ELF-1 (cell line): Measurements from ENCODE around the gene TJP3.
"Not testable (repeated sequence)": the region's sequence is repeated elsewhere in the genome, so short reads cannot be mapped to it uniquely, and the experiment has no call there.

Experiments used
- DNase-seq: peaks from one replicate; pipeline ENCODE4 v3.0.0-alpha.2; 2016; ENCODE audit warnings: low read depth, low spot score

Gene TJP3, protein sequence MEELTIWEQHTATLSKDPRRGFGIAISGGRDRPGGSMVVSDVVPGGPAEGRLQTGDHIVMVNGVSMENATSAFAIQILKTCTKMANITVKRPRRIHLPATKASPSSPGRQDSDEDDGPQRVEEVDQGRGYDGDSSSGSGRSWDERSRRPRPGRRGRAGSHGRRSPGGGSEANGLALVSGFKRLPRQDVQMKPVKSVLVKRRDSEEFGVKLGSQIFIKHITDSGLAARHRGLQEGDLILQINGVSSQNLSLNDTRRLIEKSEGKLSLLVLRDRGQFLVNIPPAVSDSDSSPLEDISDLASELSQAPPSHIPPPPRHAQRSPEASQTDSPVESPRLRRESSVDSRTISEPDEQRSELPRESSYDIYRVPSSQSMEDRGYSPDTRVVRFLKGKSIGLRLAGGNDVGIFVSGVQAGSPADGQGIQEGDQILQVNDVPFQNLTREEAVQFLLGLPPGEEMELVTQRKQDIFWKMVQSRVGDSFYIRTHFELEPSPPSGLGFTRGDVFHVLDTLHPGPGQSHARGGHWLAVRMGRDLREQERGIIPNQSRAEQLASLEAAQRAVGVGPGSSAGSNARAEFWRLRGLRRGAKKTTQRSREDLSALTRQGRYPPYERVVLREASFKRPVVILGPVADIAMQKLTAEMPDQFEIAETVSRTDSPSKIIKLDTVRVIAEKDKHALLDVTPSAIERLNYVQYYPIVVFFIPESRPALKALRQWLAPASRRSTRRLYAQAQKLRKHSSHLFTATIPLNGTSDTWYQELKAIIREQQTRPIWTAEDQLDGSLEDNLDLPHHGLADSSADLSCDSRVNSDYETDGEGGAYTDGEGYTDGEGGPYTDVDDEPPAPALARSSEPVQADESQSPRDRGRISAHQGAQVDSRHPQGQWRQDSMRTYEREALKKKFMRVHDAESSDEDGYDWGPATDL

DNA sequence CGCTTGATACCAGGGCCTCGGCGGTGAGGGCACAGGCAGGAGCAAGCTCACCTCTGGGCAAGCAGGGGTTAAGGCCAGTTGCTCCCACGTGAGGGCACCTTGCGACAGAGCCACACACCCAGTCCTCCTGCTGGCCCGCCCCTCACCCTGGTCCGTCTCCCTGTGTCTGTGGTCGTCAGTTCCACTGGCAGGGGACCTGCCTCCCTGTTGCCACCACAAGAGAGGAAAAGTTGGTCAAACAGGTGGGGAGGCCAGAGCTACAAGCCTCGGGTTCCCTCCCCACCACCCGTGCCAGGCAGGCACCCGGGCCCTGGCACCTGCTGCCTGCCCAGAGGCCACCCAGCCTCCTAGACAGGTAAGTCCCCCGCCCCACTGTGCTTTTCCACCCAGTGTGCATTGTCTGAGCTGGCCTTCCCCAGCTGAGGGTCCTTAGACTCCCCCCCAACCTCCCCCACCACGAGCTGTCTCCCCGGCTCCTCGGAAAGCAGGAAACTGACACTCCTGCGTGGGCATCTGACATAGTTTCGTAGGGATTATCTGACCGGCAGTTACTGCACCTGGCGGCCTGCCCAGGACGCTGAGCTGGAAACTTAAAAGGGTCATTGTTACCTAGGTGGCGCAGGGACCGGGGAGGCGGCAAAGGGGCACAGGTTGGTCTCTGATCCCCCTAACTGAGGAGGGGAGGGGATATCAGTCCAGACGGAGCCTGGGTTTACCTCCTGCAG is at the start of gene TJP3:
Gene TJP3, plus strand, starts transcription at position 178 of the 725 bp plus-strand sequence. CDS start 20,049 bp downstream, outside the sequence.
- no peak for DNase-seq

DNA sequence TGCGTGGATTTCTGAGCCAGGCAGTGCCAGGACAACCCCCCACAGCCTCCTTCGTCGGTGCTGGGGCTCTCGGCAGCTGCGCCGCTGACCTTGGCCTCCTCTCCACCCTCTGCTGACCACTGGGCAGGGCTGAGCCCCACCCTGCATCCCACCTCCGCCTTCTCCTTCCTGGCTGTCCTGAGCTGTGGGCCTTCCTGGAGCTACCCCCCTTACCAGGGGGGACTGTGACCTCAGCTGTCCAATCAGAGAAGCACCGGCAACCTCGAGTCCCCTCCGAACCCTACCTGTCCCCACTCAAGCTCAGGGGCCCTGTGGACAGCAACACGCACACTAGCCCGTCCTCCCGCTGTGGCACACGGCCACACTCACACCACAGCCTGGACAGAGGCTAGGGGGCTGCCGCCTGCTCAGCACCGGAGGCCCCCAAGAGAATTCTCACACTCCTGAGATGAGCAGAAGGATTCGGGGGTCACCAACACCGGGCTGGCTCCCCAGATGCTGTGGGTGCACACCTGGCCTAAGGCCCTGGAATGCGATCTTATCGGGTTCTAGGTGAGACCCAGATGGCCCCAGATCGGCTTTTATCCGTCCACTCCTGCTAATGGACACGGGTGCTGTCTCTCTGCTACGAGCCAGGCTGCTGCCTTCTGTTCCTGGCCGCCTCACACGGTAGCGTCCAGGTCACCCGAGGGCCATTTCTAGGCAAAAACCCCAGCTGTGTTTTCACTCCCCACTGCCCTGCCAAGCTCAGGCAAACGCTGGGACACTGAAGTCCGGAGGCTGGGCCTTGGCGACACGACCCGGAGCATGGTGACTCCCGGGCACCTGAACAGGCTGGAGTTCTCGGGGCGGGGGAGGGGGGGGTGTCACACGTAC is 49.1 kb upstream of the TJP3 start:
- no peak for DNase-seq

DNA sequence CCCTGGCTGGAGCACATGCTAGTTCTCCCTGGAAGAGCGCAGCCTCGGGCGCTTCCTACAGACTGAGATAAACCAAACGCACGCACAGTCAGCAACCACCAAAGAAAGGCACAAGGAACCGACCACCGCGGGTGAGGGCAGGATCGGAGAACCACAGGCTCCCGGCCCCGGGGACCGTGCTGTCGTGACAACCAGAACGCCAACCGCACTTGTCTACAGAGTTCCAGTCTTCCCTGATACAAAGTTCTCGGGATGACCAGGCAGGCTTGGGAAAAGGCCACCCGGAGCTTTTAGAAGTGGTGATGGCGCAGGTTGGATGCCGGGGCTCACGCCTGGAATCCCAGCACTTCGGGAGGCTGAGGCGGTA is 48.5 kb upstream of the TJP3 start:
- no peak for DNase-seq

DNA sequence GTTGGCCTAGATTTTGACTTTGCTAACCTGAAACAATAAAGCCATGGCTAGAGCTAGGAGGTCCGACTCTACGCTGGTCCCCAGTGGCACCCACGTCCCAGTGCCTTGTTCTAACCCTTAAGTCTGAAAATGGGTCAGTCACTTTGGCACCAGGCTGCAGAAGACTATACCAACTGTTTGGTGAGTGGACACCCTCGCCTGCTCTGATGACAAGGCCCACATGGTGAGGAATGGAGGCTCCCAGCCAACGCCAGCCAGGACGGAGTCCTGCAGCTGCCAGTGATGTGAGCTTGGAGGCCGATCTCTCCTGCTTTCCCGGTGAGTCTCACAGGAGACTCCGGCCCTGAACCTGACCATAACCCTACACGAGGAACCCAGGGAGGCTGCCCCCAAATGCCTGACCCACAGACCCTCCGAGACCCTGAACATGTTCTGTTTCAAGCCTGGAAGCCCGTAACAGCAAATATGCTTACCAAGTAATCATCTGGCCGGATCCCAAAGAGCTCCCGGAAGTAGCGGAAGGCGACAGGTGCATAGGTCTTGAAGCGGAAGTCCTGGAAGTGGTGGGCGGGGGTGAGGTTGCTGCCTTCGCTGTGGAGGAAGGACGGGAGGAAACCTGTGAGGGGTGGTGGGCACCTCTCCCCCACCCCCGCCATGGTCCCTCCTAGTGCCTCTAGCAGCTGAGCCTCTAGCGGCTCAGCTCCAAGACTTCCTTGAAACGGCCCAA is 47.5 kb upstream of the TJP3 start:
- DNase-seq = no peak

DNA sequence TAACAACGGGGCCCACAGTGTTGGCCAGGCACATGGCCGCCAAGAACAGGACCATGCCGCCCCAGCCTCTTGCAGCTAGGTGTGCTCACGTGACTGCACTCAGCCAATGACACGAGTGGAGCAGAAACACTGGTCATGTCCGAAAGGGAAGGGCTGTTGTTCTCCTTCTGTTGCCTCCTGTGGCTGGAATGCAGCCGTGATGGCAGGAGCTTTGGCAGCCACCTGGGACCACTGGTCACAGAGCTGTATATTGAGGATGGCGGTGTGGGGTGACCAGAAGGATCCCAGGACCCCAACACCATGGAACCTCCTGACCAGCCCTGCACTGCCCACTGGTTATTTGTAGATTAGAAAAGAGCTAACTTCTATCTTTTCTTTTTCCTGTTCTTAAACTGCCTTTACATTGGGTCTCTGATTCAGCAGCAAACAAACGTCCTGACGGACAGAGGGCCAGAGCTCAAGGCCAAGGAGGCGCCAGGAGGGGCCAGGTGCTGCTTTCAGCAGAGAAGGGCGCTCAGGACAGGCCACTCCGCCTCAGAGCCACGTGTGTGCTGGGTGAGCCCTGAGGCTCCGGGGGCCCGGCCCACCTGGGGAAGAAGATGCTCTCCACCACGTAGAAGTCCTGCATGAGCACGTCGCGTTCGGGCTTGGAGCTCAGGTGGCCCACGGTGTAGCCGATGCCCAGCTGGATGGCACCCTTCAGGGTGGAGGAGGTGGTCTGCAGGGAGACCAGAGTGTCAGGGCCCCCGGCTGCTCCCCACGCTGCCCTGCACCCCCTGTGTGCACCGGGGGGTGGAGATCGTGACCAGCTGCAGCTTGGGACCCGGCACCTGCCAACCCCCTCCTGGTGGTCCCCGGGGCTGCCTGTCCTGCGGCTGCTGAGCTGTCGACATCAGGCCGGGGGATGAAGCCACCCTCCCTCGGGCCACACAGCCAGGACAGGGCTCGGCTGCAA is 46.6 kb upstream of the TJP3 start:
- no peak for DNase-seq

DNA sequence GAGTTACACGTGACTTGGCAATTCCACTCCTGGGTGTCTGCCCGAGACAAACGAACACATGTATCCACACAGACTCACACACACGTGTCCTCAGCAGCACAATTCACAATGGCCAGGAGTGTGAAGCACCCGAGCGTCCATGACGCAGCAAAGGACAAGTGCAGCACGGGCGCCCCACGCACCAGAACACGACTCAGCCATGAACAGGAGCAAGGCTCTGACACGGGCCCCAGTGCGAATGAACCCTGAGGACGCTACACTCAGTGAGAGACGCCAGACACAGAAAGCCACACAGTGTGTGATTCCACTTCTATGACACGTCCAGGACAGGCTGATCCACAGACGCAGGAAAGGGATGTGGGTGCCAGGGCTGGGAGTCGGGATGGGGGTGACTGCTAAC is 44.3 kb upstream of the TJP3 start:
- DNase-seq = no peak

DNA sequence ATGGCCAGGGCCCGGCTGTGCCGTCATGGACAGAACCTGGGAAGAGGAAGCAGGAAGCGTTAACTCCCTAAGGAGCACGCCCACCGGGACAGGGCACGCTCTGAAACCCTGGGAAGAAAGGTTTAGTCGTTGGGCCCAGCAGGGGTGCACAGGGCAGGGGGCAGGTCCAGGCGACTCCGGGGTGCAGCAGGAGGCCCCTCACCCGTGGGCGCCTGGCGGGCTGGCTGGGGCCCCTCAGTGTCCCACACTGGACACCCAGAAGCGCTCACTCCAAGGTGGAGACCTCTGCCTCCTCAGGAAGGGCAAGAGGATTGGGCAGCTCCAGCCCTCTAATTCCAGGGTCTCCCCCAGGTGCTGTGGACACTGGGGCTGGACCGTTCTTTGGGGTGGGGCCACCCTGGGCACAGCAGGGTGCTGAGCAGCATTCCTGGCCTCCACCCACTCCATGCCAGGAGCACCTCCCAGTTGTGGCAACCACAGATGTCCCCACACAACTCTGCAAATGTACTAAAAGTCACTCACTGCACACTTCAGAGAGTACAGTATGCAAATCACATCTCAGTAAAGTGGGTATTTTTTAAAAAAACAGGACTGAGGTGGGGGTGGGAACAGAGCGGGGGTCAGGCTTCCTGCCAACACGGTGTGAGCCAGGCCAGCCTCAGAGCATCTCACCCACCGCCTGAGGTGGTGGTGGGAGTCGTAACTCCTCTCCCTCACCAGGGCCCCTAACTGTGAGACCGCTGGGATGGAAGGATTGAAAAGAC is 43.1 kb upstream of the TJP3 start:
- no peak for DNase-seq

DNA sequence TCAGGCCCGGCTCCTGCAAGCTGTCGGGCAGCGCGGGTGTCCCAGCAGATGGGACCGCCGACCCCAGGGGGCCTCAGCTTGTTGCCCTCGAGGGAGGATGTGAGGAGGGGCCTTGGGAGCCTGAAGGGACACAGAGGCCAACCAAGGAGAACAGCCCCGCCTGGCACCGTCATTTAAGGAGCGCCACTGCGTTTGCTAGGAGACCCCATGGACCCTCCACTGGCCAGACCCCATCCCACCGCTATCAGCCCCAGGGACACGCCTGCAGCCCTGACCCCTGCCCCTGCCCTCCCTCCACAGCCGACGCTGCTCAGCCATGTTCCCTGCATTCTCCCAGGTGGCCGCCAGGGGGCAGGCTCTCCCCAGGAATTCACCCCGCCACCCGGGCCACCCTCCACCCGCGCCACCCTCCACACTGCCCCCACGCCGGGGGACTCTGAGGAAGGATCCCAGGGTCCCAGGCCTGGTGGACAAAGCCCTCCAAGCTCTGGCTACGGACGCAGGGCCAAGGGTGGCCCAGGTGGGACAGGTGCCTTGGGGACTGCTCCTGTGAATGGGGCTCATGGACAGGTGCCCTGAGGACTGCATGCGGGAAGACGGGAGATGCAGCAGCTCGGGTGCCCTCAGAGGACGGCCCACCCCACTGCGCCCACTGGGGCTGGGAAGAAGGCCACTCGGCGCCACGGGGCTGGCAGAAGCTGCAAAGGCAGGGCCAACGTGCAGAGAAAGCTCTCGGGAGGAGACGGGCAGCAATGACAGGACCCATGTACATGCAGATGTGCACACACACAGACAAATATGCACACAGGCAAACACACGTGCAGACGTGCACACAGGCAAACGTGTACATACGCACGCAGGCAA is 42.3 kb upstream of the TJP3 start:
- DNase-seq = peak; percentile 74

DNA sequence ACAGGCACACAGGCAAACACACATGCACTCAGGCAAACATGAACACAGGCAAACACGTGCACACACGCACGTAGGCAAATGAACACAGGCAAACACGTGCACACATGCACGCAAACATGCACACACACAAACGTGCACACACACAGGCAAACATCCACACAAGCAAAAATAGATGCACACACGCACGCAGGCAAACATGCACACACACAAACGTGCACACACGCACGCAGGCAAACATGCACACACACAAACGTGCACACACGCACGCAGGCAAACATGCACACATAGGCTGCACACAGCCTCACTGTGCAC is 41.7 kb upstream of the TJP3 start:
- DNase-seq = not testable (repeated sequence)

DNA sequence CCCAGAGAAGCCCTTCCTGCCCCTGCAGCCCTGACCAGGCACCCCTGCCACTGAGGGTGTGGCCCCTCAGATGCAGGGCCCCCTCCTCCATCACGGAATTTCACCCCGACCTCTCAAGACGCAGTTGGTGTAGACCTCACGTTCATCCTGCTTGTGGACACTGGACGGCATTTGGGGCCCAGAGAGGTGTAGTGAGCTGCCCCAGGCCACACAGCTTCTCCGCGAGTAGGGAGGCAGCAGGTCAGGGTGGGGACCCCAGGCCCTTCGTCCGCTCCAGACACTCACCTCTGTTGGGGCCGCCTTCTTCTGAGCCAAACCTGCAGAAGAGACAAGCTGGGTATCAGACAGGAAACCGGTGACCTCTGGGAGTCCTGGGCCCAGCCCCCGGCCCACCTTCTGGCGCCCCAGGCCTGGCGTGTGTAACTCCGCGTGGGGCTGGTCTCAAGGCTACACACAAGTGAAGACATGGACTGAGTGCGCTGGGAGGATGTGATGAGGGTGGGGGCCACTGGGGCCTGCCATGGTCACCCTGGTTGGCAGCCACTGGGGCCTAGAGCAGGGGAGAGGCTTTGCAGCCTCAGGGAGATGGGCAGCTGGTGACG is 41.0 kb upstream of the TJP3 start:
- no peak for DNase-seq

DNA sequence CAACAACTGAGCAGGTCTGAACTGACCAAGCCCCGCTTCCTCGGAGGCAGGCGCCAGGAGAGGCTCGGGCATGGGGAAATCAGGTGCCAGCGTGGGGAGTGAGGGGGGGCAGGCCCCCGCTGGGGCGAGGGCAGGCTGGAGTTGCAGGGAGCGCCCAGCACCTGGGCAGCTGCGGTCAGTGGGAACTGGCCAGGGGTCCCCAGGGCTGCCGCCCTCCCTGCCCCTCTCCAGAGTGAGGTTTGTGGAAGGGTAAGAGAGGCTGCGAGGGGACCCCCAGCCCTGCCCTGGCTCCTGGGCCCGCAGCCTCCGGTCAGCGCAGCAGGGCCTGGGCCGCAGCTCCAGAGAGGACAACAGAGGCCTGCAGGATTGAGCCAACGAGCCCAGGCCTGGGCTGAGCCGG is 40.4 kb upstream of the TJP3 start:
- no peak for DNase-seq

DNA sequence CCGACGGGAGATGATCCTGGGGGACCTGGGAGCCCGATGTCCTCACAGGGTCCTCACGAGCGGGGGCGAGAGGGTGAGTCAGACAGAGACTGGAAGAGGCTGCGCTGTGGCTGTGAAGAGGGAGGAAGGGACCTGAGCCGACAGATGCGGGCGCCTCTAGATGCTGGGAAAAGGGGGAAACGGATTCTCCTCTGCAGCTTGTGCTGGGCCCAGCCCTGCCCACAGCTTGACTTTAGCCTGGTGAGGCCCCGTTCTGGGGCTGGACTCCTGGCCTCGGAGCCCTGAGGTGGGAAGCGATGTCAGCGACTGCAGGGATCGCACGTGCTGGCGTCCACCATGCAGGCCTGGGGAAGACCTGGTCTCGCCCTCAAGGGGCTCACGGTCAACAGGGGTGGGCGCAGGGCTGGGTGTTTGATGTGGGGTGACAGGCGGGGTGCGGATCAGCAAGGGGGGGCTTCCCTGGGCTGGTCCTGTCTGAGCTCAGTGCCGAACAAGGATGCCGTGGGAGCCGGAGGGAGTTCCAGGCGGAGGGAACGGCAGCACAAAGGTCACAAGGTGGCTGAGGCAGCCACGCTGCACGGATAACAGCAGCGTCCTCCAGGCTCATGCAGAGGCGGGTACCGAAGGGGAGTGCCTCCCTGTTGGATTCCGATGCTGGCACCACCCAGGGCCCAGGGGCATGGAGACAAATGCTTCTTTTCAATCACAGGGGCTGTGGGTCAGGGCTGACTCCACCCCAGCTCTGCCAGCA is 39.7 kb upstream of the TJP3 start:
- DNase-seq = no peak

DNA sequence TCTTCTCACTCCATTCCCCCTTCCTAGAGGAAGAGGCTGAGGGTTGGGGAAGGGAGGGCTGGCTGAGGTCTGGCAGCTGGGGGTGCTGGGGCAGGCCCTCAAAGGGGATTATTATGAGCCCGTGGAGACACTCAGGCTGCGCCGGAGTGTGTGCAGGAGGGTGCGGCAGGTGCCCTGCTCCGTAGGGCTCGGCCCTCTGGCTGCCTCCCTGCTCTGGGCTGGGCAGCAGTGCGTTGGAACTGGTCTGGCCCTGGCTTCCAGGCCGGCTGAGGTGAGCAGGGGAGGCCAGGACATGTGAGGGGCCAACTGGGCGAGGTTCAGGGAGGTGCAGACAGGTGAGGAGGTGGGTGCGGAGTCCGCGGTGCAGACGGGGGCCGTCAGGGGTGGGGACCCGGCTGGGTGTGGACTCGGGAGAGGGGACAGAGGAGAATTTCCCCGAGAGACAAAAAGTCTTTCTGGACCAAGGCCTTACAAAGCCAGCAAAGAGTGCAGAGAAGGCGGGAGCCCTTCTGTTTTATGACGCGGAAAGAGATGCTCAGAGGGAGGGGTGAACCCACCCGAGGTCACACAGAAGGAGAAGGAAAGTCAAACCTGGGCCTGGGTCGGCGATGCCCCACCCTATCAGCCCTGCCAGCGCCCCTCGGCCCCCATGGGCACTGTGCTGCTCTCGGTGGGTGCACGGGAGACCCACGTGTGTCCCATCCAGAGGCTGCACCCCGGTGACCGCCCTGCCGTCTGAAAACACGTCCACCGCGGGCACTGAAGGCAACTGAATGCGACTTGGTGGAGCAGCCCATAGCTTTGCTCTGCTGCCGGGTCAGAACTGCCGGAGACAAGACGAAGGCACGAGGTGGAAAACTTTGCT is 38.9 kb upstream of the TJP3 start:
- peak; percentile 38 for DNase-seq

DNA sequence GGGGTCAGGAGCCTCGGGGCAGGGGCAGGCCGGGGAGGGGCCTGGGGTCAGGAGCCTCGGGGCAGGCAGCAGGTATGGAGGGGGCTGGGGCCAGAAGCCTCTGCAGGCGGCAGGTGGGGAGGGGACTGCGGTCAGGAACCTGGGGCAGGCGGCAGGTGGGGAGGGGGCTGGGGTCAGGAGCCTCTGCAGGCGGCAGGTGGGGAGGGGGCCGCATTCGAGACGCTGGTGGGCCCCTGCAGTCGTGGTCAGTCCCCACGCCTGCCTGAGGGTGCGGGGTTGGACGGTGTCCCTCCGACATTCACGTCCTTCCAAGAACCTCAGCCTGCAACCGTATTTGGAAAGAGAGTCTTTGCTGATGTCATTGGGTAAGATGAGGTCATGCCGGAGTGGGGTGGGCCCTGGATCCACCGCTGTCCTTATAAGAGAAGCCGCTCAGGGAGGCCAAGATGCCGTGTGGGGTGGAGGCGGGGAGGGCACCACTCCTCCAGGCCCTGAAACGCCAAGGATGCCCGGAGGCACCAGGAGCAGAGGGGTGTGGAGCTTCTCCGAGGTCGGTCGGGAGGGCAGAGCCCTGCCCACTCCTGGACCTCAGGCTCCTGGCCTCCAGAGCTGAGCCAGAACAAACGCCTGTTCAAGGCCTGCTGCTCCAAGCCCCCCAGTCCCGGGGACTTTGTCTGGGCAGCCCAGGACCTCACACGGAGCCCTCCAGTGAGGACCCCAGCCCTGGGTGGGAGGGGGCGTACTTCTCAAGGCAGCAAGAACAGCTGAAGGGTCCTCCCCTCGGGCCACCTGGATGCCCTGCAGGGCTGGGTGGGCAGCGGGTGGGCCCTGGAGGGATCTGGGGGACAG is 38.0 kb upstream of the TJP3 start:
- peak; percentile 94 for DNase-seq
